Measurements from ENCODE around the gene RNF115.
"Not testable (repeated sequence)": the region's sequence is repeated elsewhere in the genome, so short reads cannot be mapped to it uniquely, and the experiment has no call there.

RNF115 gene

GRCh38 chr1:145777357-145778145, 46.3 kb downstream of the RNF115 start:
- TF ChIP-seq CTCF (IDR thresholded peaks at IDR 0.05; ENCODE audit: low read depth, low read length, missing control alignments): no peak
- H3K4me3 ChIP-seq (ENCODE audit: low read depth, low read length): no peak overlapping the region
- DNase-seq (ENCODE audit: low read depth): no peak

- no peak overlapping the region for H3K4me3 ChIP-seq (ENCODE audit: low read depth, low read length)
- no peak for TF ChIP-seq CTCF (IDR thresholded peaks at IDR 0.05; ENCODE audit: low read depth, low read length, missing control alignments)
- DNase-seq (ENCODE audit: low read depth): no peak
These were observed 50.5 kb downstream of the RNF115 start for GRCh38 chr1:145773423-145773822.

GRCh38 chr1:145771056-145771455, 52.8 kb downstream of the RNF115 start:
- no peak for TF ChIP-seq CTCF (IDR thresholded peaks at IDR 0.05; ENCODE audit: low read depth, low read length, missing control alignments)
- no peak overlapping the region for H3K4me3 ChIP-seq (ENCODE audit: low read depth, low read length)
- no peak for DNase-seq (ENCODE audit: low read depth)

- DNase-seq (ENCODE audit: low read depth); H3K4me3 ChIP-seq (ENCODE audit: low read depth, low read length): not testable (repeated sequence)
These were observed 55.9 kb downstream of the RNF115 start for GRCh38 chr1:145768004-145768403.

GRCh38 chr1:145766926-145767325, 57.0 kb downstream of the RNF115 start:
- DNase-seq (ENCODE audit: low read depth); H3K4me3 ChIP-seq (ENCODE audit: low read depth, low read length): not testable (repeated sequence)

- DNase-seq (ENCODE audit: low read depth); H3K4me3 ChIP-seq (ENCODE audit: low read depth, low read length): not testable (repeated sequence)
These were observed 58.1 kb downstream of the RNF115 start for GRCh38 chr1:145765585-145766360.

- H3K4me3 ChIP-seq (ENCODE audit: low read depth, low read length); DNase-seq (ENCODE audit: low read depth): not testable (repeated sequence)
These were observed 58.8 kb downstream of the RNF115 start for GRCh38 chr1:145765127-145765526.

GRCh38 chr1:145764231-145764940, 59.5 kb downstream of the RNF115 start:
- not testable (repeated sequence) for DNase-seq (ENCODE audit: low read depth); H3K4me3 ChIP-seq (ENCODE audit: low read depth, low read length)

- DNase-seq (ENCODE audit: low read depth); H3K4me3 ChIP-seq (ENCODE audit: low read depth, low read length): not testable (repeated sequence)
These were observed 61.9 kb downstream of the RNF115 start for GRCh38 chr1:145762001-145762400.

GRCh38 chr1:145761498-145761897, 62.4 kb downstream of the RNF115 start:
- not testable (repeated sequence) for DNase-seq (ENCODE audit: low read depth); H3K4me3 ChIP-seq (ENCODE audit: low read depth, low read length)

GRCh38 chr1:145760395-145760949, 63.4 kb downstream of the RNF115 start:
- DNase-seq (ENCODE audit: low read depth); H3K4me3 ChIP-seq (ENCODE audit: low read depth, low read length): not testable (repeated sequence)

Measured in GM12864 (cell line).